ENCODE results near the gene SYNRG.

SYNRG gene

DNA sequence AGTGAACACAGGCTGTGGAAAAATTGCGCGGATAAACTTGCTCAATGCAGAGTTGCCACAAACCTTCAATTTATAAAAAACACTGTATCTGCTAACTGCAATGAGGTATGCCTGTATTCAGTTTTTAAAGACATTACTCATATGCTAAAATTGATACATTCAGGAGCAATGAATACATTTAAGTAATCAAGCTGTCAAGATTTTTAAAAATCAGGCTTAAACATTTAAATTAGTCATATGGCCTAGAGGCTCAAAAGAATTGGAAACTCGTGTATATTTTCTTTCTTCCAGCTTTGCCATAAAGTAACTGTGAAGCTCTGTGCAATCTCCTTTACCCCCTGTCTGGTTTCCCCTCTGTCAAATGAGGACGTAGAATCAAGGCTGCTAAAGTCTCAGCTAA lies 4.1 kb downstream of the SYNRG start:
- DNase-seq = no peak

DNA sequence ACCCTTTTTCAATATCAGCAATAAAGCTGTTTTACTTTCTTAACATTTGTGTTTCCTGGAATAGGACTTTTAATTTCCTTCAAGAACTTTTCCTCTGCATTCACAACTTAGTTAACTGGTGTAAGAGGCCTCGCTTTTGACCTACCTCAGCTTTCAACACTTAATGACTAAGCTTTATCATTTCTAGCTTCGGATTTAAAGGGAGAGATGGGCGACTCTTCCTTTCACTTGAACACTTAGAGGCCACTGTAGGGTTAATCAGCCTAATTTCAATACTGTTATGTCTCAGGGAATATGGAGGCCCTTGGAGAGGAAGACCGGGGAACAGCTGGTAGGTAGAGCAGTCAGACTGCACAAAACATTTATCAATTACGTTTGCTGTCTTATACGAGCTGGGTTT lies 4.7 kb downstream of the SYNRG start:
- DNase-seq = no peak

DNA sequence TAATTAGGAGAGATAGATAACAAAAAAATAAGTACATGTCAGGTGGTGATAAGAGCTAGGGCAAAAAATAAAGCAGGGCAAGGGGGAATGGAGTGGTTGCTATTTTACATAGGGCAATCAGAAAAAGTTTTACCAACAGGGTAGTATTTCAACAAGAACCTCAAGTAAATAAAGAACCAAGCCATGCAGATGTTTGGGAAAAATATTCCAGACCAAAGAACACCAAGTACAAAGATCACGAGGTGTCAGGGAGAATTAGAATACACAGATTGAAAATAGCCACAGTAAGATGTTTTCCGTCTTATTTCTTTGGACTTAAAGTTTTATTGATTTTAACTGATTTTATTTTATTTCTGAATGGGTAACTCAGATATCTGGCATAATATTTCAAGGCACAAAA lies 11.1 kb downstream of the SYNRG start:
- DNase-seq = no peak

DNA sequence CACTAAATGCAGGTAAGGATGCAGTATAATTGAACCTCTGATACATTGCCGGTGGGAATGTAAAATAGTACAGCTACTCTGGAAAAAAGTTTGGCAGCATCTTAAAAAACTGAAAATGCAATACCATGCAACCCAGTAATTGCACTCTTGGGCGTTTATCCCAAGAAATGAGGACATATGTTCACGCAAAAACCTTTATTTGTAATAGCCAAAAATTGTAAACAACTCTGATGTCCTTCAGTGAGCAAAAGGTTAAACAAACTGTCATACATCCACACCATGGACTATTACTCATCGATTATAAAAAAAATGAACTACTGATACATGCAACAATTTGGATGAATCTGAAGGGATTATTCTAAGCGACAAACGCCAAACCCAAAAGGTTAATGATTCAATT lies 16.9 kb downstream of the SYNRG start:
- DNase-seq = no peak

DNA sequence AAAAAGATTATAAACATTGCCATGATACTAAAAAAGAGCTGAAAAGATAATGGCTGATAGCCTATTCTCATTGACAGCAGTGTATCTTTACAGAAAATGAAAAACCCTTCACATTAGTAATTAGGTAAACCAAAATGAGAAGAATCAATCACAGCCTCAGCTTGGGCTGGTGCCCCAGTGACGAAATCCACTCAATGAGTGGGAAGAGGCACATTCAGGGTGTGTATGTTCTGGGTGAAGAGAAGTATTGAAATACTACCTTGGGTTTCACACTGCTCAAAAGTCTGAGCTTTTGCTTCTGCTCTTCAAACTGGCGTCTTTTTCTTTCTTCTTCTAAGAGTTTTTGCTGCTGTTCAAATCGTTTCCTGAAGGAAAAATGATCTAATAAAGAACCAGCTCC lies 24.2 kb downstream of the SYNRG start:
- DNase-seq = no peak

DNA sequence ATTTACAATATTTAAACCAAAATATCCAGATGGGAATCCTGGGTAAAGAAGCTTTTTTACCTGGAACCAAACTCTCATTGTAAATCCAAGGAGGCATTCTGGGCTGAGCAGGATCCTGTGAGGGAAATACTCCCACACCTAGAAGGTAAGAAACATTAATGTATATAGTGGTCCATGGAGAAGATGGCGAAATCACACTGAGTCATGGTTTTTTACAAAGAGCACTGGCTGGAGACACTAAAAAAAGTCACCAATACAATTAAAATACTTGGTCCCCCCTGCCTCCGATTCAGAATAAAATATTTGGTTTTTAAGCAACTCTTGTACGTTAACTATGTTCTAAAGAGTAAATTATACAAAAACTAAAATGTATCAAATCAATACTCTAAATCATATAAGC lies 32.9 kb downstream of the SYNRG start:
- DNase-seq = no peak

DNA sequence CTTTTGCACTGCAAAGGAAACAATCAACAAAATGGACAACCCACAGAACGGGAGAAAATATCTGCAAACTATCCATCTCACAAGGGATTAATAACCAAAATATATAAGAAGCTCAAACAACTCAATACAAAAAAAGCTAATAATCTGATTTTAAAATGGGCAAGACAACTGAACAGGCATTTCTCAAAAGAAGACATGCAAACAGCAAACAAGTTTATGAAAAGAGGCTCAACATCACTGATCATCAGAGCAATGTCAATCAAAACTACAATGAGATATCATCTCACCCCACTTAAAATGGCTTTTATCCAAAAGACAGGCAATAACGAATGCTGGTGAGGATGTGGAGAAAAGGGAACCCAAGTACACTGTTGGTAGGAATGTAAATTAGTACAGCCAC lies 34.8 kb downstream of the SYNRG start:
- DNase-seq = no peak

DNA sequence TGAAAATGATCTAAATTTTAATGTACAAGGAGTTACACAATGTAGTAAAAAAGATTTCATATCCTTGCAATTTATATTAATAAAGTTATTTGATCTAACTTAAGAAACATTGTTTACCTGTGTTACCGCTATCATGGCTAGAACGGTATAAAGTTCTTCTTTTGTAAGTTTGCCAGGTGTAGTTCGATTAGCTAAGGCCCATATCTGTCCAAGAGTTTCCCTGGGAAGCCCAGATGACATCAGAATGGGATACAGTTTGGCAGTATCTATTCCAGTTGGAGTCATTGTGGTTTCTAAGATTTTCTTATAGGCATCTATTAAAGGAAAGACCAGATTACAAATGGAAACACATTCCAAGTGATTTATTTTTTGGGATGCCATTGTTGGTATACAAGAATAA lies 37.5 kb downstream of the SYNRG start:
- DNase-seq = no peak

DNA sequence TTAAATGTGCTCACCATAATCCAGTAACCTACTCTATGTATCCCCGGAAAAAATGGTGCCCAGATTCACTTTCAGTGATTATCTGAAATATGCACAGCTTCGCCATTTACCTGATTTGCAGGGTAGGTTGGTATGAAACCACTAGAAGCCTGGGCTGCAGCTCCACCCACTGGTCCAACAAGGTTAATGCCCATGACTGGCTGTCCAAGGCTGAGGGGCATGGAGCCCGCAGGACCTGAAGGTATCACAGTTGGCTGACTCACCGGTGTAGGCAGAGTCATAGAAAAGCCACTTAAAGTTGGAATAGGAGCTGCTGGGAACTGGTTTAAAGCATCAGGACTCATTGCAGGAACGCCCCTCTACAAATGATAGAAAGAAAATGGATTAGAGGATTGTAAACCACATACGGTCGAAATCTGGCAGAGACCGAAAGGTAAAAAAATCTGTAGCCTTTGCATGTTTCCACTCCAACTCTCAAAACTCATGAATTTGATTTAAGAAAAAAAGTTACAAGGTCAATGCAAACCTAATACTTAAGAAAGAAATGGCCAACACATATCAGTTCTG lies 38.6 kb downstream of the SYNRG start:
- DNase-seq = peak; percentile 25

DNA sequence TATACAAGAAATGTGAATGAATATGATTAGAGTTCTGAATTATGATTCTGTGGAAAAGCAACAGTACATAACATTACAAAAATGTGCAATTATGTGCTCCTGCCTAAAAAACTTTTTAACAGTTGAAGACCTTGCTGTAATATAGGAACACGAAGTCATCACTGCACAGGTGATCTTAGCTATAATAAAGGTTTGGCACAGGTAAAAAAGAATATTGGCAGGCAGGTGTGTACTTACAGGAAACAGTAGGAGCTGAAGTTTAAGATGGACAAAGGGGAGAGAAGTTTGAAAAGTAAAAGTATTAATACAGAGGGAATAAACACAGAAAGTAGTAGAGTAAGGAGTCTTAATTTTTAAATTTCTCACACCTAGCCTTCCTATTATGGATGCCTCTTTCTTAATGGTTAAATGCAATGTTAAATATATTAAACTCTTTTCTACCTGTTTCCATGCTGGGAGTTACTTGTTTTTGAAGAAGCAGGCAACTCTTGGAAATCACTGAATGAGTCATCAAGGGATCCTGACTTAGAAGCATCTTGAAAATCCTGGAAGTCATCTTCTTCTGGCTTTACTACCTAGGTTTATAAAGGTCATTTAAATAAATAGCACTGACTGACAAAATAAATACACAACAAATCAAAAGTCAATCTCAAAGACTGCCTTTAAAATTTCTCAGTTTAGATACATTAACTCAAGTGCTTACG lies 40.7 kb downstream of the SYNRG start:
- no peak for DNase-seq

DNA sequence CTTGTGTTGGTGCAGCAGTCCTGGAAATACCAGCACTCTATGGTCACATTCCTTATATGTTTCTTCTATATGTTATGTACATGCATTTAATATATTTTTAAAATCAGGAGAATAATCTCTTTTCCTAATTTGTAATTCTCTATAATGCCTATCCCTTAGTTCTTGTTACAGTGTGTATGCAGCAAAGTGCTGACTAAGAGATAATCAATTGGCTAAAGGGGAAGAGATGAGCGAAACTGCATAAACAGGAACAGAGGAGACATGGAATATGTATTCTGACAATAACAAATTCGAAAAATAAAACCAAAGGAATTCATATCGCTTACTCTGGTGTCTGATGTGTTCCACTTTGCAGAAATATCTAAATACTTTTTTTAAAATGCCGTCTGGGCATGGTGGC lies 41.7 kb downstream of the SYNRG start:
- no peak for DNase-seq

DNA sequence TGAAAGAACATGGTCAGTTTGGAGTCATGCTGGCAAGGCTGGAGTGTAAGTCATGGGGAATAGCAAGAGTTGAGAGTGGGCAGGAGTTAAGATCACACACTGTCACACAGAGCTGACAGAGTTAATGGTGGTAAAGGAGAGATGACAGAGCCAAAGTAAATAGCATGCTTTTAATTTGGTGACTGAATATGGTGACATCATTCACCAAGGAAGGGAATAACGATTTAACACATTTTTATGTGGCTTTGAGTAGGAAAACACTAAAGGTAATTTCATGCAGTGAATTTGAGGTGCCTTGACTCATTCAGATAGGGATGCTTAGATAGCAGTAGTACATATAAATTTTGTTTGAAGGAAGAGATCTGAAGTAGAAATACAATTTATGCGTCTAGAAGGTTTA lies 42.1 kb downstream of the SYNRG start:
- DNase-seq = no peak

DNA sequence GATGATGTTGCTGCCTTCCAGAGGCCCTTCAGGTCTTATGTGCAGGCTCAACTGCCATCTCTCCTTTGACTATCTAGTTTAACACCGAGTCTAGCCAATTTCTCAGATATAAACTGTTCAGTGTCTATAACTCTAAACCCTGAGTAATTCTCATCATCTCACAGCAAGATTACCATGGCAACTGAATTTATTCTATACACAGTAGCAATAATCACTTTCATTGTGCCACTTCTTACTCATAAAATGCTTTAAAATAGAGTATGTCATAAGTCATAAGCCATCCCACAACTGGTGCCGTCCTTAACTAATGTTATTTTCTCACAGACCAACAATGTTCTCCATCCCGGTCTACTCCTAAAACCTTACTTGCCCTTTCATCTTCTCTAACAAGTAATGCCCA lies 45.0 kb downstream of the SYNRG start:
- no peak for DNase-seq

DNA sequence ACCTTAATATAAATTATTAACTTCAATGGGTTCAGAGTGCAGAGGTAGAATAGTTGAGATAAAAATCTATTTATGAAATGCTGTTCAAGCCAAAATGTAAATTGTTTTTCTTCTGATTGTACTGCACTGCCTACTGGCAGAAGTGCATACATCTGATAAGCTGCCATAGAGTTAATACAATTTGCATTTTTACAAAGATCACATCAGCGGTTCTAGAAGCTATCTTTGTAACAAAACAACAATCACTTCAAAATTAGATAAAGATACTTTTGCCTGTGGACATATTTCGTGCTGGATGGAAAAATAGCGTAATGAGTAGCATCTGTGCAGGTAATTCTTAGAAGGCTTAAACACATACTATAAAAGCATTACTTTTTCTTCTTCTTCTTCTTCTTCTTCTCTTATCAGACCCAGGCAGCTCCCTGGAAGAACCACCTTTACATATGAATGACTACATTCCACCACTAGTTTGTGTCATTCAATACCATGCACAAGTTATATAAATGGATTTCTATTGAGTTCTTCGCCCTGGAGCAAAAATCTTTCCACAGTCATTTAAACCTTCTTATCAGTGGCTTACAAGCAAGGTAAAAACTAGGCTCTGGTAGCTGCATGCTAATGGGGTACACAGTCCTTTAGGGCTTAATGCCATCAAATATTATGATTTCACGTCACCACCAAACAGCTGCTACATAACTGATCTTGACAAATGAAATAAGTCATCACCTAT lies 47.0 kb downstream of the SYNRG start:
- DNase-seq = no peak

DNA sequence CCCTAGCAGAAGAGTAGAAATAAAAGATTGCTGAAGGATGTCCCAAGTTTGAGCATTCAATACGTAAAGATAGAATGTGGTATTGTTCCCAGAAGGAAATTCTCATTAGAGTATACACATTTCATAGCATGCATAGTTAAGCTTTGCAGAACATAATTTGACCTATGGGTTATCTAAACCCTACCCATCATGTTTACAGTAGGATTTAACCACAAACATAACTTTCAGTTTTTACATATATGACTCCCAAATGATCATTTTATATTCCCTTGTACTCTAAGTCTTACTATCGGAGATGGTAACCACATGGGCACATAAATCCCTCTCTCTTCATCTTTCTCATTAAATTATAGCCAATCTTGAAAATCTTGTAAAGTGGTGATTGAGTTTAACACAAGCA lies 50.9 kb downstream of the SYNRG start:
- no peak for DNase-seq

DNA sequence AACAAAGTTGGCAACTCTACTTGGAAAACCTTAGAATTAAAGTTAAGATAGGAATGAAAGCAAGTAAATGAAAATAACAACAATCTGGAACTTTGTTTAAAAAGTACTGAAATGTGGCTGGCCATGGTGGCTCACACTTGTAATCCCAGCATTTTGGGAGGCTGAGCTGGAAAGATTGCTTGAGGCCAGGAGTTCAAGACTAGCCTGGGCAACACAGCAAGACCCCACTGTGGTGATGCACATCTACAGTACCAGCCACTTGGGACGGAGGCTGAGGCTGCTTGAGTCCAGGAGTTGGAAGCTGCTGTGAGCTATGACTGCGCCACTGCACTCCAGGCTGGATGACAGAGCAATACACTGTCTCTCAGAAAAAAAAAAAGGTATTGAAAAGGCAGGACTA lies 51.7 kb downstream of the SYNRG start:
- DNase-seq = no peak

DNA sequence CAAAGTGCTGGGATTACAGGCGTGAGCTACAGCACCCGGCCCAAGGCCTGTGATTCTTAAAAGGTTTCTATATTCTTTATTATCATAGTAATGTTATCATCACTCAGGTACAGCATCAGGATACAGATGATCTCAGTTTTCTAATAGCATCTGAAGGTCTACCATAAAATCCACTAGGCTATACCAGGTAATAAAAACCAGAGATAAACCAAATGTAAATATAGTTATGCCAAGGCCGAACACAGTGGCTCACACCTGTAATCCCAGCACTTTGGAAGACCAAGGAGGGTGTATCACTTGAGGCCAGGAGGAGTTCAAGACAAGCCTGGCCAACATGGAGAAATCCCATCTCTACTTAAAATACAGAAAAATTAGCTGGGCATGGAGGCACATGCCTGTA lies 53.8 kb downstream of the SYNRG start:
- DNase-seq = no peak

DNA sequence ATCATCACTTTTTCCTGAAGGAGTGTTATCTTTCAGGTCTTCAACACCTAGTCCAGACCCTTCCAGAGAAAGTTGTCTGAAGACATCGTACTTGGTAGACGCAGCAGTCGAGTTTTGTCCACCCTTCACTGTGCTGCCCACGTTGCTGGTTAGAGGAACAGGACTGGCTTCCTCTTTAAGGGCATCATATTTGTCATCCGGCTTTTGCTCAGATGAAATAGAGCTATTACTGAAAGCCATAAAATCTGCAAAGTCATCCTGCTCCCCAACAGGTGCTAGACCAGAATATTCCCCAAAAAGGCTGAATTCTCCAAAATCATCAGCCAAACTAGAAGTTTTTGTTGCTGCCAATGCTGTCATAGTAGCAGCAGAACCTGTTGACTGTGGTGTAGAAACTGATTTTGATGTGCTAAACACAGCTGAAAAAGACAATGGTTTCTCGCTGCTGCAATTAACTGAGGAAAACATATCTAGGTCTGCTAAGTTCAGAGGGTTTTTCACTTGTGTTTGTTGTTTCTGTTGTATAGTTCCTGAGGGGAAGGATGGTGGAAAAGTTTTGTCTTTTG lies 55.7 kb downstream of the SYNRG start:
- DNase-seq = no peak

DNA sequence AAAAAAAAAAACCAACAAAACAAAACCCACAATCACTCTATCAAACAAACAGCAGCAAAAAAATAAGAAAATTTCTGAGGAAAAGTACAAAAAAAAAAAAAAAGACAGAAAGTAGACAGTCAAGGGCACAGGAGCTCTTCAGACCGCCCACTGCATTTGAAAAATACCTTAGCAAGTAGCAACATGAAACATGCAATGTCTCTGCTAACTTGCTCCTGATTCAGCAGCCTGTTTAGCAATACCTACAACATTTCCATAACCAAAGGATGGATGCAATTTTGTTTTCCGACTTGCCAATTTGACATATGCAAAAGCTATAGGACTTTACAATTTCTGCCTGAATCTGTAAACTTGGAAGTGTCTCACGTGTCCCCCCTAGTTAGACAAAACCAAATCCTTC lies 57.4 kb downstream of the SYNRG start:
- DNase-seq = no peak

DNA sequence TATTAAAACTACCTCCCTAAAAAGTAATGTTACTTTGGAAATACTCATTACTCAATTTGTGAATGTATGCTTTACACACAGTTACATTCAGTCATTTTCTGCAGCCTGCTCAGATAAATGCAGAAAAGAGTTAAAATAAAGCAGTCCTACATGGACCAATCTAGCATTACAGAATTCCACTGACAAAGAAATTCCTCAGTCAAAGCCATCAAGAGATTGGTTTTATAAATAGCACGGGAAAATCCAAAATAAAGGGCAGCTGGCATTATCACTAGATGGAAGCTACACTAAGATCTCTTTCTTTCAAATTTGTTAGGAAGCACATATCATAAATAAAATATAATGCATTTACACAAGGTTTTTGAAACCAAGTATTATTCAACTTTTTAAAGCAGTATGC lies 61.2 kb downstream of the SYNRG start:
- DNase-seq = no peak

DNA sequence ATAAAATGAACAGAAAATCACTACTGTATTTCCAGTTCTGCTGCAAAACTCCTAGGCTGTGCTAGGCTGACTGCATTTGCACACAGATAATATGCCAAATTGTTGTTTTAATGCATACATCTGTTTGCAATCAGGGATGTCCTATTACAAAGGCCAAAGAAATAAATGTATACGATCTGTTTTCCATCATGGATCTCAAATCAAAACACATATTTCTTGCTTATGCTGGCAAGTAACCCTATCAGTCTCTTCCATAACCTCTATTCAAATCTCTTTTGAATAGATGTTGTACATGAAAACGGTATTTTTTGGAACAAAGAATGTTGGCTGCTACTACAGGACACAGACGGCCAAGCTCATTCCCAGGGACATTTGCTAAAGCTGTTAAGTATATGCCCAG lies 62.9 kb downstream of the SYNRG start:
- no peak for DNase-seq

DNA sequence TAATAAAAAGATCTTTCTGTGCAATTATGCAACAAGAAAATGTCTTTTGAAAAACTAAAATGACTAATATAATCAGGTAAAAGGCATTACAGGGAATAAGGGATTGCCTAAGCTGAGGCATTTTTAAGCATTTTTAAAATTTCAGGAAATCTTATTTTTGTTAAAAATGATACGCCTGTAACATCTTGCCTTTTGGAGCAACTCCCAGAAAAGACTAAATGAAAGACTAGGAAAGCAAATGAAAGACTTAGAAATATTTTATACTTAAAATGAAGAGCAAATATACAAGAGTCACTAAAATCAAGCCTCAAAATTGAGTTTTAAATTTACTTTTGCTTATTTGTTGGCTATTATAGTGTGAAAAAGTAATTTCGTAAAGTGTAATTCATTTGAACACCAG lies 63.7 kb downstream of the SYNRG start:
- DNase-seq = no peak

DNA sequence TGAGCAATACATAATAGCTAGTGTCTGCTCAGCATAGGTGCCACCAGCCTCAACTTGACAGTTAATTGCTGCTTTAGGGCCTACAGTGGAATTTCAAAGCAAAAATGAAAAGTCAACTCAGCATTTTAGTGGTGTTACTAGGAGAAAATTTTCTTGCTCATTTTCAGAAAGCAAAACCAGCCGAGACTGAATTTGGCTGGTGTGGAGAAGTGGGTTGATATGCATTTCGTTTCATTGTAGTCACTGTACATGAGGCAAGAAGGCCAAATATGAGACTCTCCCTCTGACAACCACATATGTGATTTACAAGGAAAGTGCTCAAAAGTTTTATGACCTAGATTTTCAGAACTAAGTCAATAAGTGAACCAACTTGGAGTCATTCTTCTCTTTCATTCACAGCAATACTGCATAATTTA lies 65.6 kb downstream of the SYNRG start:
- DNase-seq = no peak

All from NCI-H1105 treated with DMSO at 0.1 percent for 48 hours (cell line).